NCI-H526 treated with DMSO at 0.1 percent for 48 hours (cell line): Measurements from ENCODE around the gene WDR33.

Source experiments
- DNase-seq: peaks from one replicate; lab custom pipeline; 2025; lab: John Stamatoyannopoulos, UW

Gene WDR33

DNA sequence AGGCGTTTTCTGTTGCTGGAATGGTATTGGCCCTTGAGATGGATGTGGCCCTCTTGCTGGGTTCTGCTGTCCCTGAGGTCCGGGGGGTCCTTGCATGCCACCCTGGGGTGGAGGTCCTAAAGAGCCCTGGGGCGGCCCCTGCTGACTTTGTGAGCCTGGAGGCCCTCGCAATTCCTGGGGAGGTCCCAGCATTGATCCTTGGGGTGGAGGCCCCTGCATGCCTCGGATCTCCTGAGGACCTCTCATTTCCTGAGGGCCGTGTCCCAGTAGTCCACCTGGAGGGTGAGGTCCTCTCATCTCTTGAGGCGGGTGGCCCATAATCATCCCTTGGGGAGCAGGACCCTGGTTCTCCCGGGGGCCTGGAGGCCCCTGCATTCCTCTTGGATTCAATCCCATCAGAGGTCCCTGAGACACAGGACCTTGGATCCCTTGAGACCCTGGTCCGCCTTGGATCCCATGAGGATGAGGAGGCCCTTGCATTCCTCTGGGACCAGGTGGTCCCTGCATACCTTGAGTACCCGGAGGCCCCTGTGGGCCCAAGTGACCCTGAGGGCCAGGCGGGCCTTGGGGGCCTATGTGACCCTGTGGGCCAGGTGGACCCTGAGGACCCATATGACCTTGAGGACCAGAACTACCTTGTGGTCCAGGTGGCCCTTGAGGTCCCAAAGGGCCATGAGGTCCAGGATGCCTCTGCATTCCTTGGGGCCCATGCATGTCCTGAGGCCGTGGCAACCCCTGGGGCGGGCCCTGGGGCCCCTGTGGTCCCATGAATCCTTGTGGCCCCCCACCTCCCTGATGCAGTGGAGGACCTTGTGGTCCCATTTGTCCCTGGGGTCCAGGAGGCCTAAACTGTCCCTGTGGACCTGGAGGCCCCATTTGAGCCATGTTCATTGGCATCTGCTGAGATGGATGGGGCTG lies 91.4 kb downstream of the WDR33 start:
- DNase-seq: no peak

- DNase-seq: no peak
Measured at GRCh38 chr2:127718271-127718670, 92.7 kb downstream of the WDR33 start.

GRCh38 chr2:127715778-127716449 lies 95.1 kb downstream of the WDR33 start:
- no peak for DNase-seq

- DNase-seq: no peak
Measured at GRCh38 chr2:127713562-127713961, 97.4 kb downstream of the WDR33 start.

GRCh38 chr2:127712999-127713398 lies 98.0 kb downstream of the WDR33 start:
- DNase-seq: no peak

- DNase-seq: no peak
Measured at GRCh38 chr2:127709336-127709735, 101.6 kb downstream of the WDR33 start.

DNA sequence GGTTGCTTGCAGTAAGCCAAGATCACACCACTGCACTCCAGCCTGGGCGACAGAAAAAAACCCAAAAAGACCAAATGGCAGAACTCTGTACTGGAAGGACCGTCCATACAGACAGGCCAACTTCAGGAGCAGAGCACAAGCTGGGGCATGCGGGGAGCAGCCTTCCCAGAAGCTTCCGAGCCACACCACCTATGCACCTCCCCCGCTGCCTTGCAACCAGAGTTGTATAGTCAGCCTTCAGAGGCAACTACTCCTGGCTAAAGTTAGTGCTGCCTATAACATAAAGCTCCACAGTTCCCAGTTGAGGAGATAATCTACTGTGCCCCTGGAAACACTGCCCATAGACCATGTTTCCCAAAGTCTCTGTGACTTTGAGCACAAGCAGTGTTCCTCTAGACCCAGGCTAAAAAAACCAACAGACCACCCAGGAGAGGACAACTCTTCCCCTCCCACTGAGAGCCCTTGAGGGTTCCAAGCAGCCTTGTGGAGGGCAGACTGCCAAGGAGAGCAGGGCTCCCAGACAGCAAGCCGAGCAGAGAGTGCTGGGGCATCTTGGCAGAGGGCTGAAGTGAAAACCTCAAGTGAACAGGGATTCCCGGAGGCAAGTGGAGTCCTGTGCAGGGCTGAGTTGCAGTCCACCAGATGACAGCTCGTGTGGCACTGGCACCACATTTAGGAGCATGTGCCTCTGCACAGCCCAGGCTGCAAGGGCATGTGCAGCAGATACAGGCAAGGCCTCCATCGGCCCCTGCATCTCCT lies 102.9 kb downstream of the WDR33 start:
- no peak for DNase-seq

DNA sequence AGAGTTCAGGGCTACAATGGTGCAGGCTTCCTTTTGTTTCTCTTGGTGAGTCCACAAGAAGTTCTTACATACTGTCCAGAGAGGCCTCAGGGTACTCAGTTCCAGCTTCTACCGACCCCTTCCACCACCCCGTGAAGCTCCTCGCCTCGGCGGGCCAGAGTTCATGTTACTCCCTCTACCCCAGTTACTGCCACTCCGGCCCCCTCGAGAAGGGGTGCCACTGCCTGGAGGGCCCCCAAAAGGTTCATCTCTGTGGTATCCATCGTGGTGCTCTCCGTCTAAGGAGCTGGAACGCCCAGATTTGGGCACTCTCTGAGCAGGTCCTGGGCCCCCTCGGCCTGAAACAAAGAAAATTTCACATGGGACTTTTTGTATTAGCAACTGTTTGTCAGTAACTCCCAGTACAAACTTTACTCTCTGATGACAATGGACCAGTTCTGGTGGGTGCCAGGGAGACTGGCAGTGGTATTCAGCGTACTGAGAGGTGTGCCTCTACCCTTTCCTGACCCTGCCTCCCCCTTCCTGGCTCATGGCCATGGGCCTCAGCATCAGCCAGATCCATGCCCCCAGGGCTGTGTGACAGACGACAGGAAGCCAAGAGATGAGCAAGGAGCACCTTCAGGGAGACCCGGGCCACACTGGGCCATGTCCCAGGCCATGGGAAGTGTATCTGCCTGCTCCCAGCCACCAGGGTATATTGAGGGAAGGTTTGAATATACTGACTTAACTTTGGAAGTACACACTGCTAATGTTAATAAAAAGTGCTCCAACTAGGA lies 104.6 kb downstream of the WDR33 start:
- DNase-seq: no peak

- DNase-seq: no peak
Measured at GRCh38 chr2:127705391-127706065, 105.4 kb downstream of the WDR33 start.

DNA sequence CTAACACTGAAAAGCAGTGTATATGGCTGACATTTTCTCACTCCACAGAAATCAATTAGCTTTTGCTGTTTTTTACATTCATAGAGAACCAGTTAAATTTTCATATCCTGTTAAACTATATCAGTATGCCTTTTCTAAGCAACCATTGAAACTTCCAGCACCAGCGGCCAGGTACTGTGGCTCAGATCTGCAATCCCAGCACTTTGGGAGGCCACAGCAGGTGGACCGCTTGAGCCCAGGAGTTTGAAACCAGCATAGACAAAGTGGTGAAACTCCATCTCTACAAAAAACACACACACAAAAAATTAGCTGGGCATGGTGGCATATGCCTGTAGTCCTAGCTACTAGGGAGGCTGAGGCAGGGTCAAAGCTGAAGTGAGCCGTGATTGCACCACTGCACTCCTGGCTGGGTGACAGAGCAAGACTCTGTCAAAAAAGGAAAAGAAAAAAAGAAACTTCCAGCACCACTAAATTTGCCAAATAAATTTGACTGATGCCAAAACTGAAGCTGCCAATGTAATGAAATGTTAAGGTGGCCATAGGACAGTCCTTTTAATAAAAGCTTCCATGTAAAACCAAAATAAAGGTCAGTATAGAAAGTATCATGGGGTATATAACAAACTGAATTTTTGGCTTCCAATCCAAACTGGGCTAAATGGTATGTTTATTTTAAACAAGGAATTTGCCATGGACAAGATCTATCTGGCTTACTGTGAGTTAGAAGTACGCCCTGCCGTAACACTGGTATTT lies 106.2 kb downstream of the WDR33 start:
- DNase-seq: no peak

GRCh38 chr2:127703282-127703681 lies 107.7 kb downstream of the WDR33 start:
- no peak for DNase-seq

GRCh38 chr2:127702395-127703009 lies 108.5 kb downstream of the WDR33 start:
- no peak for DNase-seq

DNA sequence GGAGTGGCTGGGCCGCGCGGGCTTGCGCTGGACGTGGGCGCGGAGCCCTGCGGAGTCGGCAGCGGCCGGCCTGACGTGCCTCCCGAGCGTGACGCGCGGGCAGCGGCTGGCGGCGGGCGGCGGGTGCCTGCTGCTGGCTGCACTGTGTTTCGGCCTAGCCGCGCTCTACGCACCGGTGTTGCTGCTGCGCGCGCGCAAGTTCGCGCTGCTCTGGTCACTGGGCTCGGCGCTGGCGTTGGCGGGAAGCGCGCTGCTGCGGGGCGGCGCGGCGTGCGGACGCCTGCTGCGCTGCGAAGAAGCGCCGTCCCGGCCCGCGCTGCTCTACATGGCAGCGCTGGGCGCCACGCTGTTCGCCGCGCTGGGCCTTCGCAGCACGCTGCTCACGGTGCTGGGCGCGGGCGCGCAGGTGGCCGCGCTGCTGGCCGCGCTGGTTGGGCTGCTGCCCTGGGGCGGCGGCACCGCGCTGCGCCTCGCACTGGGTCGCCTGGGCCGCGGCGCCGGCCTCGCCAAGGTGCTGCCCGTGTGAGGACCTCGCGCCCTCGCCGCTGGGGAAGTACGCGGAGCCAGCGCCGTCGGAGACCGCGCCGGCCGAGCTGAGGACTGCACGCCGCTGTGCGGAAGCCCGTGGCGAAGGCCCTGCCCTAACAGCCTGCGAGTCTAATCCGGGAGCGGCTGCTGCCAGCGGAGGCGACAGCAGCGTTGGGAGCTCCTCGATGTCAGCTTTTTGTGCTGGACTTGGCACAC lies 109.1 kb downstream of the WDR33 start:
- DNase-seq: peak; percentile 72

DNA sequence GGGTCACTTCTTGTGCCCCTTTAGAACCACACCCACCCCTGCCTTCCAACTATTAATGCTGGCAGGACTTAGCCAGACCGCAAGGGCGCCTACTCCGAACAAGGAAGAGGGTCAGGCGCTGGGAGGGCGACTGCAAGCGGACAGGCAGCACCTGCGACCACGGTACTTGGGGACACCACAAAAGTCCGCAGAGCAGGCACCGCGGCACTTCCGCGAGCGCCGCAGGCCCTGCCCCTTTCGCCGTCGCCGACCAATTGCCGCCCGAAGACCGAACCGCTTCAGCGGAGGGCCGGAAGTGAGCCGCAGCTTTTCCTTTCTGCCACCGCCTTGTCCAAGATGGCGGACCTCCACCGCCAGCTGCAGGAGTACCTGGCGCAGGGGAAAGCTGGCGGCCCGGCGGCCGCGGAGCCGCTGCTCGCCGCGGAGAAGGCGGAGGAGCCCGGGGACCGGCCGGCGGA lies 109.7 kb downstream of the WDR33 start, which contains the start of gene SFT2D3:
Gene SFT2D3, plus strand, starts transcription at position 305 of the 458 bp plus-strand sequence. Its CDS starts 32 bp downstream, at position 337.
- DNase-seq: peak; percentile 92

DNA sequence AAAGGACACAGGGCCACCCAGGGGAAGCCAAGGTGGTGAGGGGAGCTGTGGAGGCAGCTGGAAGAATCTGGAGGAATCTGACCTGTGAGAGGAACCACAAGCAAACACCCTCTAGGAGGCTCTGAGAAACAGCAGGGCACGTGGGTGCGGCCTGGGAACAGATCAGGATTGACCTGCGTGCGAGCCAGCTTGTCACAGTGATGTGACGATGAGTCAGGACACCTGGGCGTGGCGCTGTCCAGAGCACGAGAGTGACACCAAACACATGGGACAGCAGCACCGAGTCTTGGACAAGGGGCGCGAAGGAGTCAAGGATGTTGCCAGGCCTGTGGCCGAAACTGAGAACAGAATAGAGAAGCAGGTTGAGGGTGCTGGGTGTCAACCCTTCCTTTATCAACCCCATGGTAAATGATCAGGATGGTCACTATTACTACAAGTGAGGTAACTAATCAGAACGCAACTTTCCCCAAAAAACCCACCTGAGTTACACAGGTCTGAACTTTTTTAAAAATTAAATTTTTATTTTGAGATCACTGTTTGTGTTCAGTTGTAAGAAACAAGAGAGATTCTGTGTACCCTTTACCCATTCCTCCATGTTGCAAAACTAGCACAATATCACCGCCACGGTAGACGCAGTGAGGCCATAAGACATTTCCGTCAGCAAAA lies 110.3 kb downstream of the WDR33 start:
- no peak for DNase-seq

GRCh38 chr2:127698553-127699355 lies 112.2 kb downstream of the WDR33 start:
- DNase-seq: no peak

GRCh38 chr2:127697482-127698180 lies 113.3 kb downstream of the WDR33 start:
- DNase-seq: no peak
